ENCODE data around the gene PXDN. TPM values are rescaled to one million over a fixed set of nuclear protein-coding genes. Genes with fewer than 3 reads are reported as not detected.

PXDN gene
- total and polyA plus RNA-seq, 2 experiments from 2014 or later = 85.7 to 129 TPM

- Histone ChIP-seq H3K4me1 (ENCODE audit: low read depth) (peaks cover 13% of the 10 kb centered on the region), H3K4me3 (no peak overlapping the region), H3K36me3 (peaks cover 14% of the 10 kb centered on the region), H3K27ac (no peak overlapping the region), H3K27me3 (no peaks in the 10 kb centered on the region), H3K9me3 (ENCODE audit: low read depth) (no peaks in the 10 kb centered on the region)
- DNase-seq (ENCODE audit: low read depth in 1 of 2, low spot score in 1 of 2) = no peak
- TF ChIP-seq CTCF (IDR thresholded peaks at IDR 0.05; ENCODE audit: low read depth, low read length) = no peak
Observed at GRCh38 chr2:1692342-1692741, 52.0 kb downstream of the PXDN start.

GRCh38 chr2:1691366-1691765 lies 52.9 kb downstream of the PXDN start:
- H3K4me3 ChIP-seq = no peak overlapping the region
- peaks cover 7% of the 10 kb centered on the region for H3K4me1 ChIP-seq (ENCODE audit: low read depth)
- no peaks in the 10 kb centered on the region for H3K9me3 ChIP-seq (ENCODE audit: low read depth)
- H3K27me3 ChIP-seq = no peaks in the 10 kb centered on the region
- DNase-seq (ENCODE audit: low read depth in 1 of 2, low spot score in 1 of 2) = no peak
- no peak for TF ChIP-seq CTCF (IDR thresholded peaks at IDR 0.05; ENCODE audit: low read depth, low read length)
- H3K36me3 ChIP-seq = peaks cover 18% of the 10 kb centered on the region
- H3K27ac ChIP-seq = no peak overlapping the region

GRCh38 chr2:1690056-1690775 lies 54.1 kb downstream of the PXDN start:
- TF ChIP-seq CTCF (IDR thresholded peaks at IDR 0.05; ENCODE audit: low read depth, low read length) = no peak
- Histone ChIP-seq H3K4me1 (ENCODE audit: low read depth) (peaks cover 7% of the 10 kb centered on the region), H3K27ac (no peak overlapping the region), H3K4me3 (no peak overlapping the region), H3K36me3 (peaks cover 18% of the 10 kb centered on the region), H3K27me3 (no peaks in the 10 kb centered on the region), H3K9me3 (ENCODE audit: low read depth) (no peaks in the 10 kb centered on the region)
- no peak for DNase-seq (ENCODE audit: low read depth in 1 of 2, low spot score in 1 of 2)

GRCh38 chr2:1688859-1689258 lies 55.5 kb downstream of the PXDN start:
- H3K36me3 ChIP-seq = peaks cover 18% of the 10 kb centered on the region
- no peaks in the 10 kb centered on the region for H3K9me3 ChIP-seq (ENCODE audit: low read depth)
- H3K4me1 ChIP-seq (ENCODE audit: low read depth) = peaks cover 6% of the 10 kb centered on the region
- TF ChIP-seq CTCF (IDR thresholded peaks at IDR 0.05; ENCODE audit: low read depth, low read length) = no peak
- no peak overlapping the region for H3K27ac ChIP-seq
- no peak for DNase-seq (ENCODE audit: low read depth in 1 of 2, low spot score in 1 of 2)
- no peak overlapping the region for H3K4me3 ChIP-seq
- H3K27me3 ChIP-seq = no peaks in the 10 kb centered on the region

GRCh38 chr2:1688161-1688560 lies 56.2 kb downstream of the PXDN start:
- Histone ChIP-seq H3K4me1 (ENCODE audit: low read depth) (no peaks in the 10 kb centered on the region), H3K9me3 (ENCODE audit: low read depth) (no peaks in the 10 kb centered on the region), H3K27ac (no peak overlapping the region), H3K36me3 (peaks cover 18% of the 10 kb centered on the region), H3K27me3 (no peaks in the 10 kb centered on the region), H3K4me3 (no peak overlapping the region)
- TF ChIP-seq CTCF (IDR thresholded peaks at IDR 0.05; ENCODE audit: low read depth, low read length) = no peak
- DNase-seq (ENCODE audit: low read depth in 1 of 2, low spot score in 1 of 2) = no peak
